NCI-H1436 (cell line): Measurements from ENCODE around the gene DISC1.

Source experiments
- DNase-seq: peaks from one replicate; lab custom pipeline; 2025; lab: John Stamatoyannopoulos, UW

The DISC1 gene

DNA sequence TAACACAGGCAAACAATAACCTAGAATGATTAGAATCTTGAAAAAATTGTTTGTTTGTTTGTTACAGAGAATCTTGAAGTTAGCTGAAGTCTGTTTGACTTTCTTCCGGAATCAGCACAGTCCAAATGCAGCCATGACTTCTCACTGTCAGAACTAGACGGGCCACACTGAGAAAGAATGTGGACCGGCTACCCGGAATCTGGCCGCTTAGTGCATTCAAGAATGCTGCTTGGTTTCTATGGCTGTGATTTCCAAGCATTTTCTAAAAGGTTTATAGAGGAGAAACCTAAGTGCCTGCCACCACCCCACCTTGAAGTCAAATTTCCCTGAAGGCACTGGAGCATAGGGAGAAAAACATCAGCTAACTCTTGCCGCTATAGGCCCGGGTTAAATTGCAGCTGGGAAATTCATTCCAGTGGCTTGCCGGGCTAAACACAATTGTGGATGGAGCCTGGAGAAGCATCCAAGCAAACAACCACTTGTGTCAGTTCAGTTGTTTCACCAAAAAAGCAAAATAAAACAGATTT lies 231.1 kb downstream of the DISC1 start:
- DNase-seq: no peak

DNA sequence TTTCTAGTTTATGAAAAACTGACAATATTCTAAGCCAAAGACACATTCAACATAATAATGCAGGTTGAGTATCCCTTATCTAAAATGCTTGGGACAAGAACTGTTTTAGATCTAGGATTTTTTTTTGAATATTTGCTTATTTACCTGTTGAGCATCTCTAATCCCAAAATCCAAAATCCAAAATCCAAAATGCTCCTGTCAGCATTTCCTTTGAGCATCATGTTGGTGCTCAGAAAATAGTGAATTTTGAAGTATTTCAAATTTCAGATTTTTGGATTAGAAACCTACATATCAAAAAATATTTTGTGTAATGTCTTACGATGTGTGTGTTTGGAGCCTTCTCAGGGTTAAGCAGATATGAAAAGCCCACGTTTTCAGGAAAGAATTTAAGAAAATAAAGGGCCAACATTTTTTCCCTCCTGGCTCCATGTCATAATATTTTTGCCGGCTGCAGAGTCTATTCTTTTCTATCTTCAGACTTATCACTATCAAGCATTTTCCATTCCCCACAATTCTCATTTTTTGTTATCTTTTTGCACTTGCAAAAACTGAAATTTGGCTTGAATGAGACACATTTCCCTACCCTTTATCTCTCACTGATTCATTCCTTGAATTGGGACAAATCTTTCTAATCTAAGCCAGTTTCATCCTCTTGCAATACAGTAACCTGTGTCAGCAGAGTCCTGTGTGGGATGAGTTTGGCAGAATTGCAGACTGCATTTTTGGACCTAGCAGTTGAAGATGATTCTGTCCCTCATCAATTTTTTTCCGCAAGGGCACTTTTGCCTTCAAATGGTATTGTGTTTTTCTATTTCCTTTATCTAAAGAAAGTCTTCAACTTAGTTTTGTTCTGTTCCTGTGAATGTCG lies 233.9 kb downstream of the DISC1 start:
- DNase-seq: no peak

DNA sequence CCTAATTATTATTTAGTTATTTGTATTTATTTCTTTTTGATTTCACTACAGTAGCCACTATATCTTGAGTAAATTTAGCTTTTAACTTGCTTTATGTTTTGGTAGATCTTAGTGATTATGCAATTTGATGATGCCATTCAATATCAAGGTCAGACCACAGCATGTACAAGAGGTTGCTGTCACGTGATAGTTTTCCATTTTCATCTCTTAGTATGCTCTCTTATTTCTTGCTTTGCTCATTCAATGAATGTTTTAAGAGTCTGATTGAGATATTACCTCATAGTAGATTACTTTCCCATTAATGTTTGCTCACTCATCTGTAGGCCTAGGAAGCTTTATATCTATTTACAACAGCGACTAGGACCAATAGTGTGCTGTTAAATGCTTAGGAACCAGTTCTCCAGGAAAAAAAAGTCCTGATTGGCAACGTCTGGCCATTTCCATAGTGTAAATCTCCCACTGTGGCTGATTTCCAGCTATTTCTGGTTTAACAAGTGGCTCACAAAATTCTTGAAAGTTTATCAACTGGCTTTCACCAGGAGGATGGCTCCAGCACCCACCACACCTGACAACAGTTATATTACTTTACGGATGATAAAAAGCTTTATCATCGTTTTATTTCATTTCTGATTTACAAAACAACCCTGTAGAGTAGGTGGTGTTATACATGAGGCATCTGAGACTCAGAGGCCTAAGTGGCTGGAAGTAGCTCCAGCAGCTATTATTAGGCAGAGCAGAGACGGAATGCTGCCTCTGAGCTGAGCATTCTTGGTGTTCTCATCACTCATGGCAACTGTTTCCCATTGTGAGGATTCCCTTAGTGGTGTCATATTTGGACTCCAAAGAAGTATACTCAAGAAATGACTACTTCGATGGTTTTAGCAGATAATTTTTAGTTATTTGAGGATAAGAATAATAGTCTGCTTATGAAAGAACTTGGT lies 235.2 kb downstream of the DISC1 start:
- no peak for DNase-seq

DNA sequence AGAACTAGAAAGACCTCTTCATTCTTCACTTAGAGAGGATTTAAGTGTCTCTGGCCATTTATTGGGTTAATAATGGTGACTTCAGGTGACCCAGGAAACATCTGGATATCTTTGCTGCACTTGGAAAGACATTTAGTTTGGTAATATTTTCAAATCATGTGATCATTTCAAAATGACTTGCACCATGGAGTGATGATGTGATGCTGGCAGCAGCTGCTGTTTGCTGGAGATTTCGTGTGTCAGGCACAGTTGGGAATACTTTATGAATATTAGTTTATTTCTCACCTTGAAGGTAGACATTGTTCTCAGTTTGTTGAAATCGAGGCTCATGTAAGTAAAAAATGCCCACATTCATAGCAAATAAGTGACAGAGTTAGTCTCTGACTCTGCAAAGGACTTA lies 236.0 kb downstream of the DISC1 start:
- DNase-seq: no peak

DNA sequence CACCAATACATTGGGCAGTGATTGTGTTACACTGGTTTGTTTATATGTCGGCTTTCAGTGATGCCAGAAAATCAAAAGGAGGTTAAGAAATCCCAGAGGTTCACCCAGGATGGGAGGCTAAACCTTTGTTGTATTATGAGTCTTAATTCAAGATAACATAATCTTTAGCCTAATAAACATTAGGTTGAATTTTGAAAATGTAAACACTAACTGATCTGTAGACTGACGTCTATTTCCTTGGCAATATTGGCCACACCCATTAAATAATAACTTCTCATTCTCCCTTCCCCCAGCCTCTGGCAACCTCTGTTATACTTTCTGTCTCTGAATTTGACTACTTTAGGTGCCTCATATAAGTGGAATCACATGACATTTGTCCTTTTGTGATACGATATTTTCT lies 238.7 kb downstream of the DISC1 start:
- DNase-seq: no peak

DNA sequence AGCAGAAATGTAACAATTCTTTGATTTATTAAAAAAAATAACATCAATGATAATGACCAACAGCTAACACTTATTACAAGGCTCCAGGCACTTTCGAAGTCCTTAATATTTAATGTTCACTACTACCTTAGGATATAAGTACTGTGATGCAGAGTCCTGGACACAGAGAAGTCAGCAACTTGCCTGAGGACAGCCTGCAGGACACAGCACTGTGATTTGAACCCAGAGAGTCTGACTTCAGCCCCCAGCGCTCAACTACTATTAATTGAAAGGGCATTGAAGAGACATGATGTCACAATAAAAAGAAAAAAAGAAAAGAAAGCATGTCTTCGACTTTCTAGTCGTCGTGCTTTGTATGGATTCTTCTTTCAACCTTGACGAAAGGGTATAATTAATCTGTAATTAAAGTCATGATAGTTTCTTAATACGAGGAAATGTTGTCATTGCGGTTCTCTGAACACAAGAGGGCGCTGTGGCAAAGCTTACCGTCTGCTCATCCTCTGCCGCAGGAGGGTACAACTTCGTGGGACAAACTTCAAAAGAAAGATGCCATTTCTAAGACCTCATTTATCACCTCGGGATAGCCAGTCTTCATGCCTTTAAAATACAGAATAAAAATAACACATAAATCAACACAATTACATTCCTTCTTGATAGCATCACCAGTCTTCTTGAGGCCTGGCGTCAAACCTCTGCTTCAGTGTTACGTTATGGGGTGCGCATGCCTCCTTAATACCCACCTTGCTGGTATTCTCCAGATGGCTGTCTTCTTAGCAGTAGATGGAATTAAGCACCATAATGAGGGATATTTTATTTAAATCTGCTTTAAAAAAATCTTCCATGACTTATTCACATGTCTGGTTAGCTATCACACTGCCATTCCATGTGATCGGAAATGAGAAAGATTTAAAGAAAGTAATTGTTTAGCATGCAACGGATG lies 240.1 kb downstream of the DISC1 start:
- DNase-seq: peak; percentile 51

DNA sequence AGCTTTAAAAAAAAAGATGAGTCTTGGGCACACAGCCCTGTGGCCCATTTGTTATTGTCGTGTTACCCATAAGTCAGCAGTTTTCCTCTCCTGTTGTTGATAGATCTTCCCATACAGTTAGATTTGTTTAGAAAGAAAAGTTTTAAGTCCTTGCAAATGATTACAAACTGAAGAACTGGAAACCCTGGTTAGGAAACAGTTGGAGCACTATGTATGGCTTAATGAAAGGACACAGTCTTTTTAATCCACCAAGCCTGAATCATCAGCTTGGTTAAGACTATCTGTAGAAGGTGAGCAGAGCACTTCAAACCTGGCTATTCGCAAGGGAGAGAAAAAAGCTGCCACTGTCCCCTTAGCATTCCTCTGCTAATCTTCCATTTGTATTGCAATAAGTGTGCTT lies 241.0 kb downstream of the DISC1 start:
- DNase-seq: no peak

DNA sequence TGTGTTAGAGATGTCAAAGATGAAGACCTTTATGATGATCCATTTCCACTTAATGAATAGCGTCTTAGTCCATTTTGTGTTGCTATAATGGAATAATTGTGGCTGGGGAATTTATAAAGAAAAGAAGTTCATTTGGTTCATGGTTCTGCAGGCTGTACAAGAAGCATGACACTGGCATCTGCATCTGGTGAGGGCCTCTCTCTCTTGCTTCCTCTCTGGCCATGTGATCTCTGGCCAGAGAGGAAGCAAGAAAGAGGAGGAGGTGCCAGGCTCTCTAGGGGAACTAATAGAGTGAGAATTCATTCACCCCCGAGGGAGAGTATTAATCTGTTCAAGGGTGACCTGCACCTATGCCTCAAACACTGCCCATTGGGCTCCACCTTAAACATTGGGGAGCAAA lies 242.8 kb downstream of the DISC1 start:
- DNase-seq: no peak

DNA sequence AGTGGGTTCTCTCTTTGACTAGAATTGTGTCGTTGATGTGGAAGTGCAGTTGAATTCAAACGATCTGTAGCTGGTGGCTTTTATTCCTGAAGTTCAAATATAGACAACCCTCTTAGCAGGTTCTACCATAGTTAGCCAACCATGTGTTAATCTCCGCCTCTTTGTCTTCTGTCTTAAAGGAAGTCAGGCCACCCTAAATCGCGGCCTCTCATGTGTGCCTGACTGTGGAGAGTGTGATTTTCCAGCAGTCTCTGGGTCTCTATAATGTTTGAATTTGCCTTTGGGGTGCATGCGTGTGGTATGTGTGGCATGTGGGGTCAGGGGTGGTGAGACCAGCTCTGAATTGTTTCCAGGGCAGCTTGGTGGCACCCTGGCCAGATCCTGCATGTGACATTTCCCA lies 244.9 kb downstream of the DISC1 start:
- DNase-seq: no peak

DNA sequence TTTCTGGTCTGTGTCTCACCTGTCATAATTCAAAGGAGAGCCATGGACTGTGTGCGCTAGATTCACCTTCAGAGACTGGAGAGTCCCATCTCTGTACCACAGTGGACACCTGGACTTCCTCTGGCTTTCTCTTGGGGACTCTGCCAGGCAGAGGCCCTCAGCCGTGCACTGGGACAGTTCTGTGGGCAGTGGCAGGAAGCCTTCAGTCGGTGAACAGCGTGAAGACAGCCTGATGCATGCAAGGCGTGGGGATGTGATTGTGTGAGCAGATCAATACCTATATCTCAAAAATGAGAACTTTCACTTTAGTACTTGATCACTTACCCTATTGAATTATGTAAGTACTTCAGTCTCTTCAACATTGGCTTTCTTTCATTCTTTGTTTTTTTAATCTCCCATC lies 245.3 kb downstream of the DISC1 start:
- DNase-seq: no peak

DNA sequence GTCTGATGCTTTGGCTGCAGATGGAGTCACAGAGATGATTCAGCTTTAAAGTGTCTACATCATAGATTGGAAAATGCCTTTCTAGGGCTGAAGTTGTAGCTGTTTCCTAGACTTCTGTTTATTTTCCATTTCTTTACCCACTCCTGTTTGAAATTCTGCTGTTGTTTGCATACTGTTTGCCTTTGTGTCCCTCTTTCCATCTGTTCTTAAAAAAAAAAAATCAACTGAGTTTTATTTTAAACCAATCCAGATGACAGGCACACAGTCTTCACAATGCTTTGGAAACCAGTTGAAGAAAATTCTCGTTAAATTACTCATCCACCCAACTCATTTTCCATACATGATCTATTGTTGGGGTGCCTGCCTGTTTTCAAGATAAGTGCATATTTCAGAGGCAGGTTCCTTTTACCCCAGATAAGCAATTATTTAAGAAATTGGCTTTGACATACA lies 245.9 kb downstream of the DISC1 start:
- no peak for DNase-seq

DNA sequence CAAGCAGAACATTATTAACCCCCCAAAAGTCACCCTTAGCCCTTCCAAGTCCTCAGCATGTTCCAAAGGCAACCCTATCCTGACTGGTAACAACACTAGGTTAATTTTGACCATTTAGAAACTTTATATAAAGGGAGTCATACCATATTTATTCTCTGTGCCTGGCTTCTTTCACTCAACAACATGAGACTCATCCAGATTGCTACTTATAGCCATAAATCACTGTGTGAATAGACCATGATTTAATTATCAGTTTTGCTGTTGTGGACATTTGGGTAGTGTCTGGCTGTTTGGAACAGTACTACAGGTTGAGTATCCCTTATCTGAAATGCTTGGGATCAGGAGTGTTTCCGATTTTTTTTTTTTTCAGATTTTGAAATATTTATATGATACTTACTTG lies 252.1 kb downstream of the DISC1 start:
- DNase-seq: no peak

DNA sequence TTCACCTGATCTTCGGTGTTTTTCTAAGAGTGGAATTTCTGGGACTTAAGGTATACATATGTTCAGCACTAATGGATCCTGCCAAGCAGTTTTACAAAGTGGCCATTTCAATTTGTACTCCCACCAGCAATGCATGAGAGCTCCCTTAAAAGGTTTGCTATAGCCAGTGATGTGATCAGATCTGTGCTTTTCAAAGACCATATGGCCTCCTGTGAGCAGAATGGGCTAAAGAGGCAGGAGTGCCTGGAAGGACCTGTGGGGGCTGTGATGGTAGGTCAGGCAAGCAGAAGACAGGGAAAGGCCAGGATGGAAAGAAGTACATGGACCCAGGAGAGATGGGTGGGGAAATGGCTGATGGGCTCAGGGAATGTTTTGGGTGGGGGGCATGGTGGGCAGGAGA lies 252.7 kb downstream of the DISC1 start:
- no peak for DNase-seq

DNA sequence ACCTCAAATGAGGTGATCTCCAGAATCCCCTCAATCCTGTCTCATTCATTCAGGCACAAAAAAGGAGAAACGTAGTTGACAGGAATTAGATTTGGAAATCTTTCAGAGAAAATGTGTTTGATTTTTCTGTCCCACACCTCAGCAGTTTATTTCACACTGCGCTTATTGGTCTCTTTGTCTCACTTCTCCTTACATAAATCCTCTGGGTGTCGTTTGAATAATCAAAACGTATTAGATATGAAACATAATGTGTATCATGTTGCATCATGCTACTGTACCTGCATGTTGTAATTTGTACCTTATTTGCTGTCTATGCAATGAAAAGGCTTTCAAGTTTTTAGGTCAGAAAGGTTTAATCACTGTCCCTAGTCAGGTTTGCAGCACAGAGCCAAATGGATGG lies 255.7 kb downstream of the DISC1 start:
- no peak for DNase-seq

DNA sequence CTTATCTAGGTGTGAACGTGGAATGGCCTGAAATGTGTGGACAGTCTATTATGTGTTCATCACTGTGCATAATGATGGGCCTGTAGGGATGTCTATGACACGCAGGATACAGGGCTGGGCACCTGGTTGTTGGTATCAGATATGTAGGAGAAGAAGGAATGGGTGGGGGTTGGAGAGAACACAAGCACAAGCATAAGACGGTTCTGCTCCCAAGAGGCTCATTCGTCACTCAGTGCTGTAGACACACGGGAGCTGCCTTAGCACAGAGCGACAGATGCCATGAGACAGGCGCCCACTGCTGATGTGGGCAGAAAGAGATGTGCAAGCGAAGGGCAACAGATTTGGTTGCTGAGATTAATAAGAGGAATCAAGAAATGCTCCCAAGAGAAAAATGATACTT lies 256.2 kb downstream of the DISC1 start:
- DNase-seq: no peak

DNA sequence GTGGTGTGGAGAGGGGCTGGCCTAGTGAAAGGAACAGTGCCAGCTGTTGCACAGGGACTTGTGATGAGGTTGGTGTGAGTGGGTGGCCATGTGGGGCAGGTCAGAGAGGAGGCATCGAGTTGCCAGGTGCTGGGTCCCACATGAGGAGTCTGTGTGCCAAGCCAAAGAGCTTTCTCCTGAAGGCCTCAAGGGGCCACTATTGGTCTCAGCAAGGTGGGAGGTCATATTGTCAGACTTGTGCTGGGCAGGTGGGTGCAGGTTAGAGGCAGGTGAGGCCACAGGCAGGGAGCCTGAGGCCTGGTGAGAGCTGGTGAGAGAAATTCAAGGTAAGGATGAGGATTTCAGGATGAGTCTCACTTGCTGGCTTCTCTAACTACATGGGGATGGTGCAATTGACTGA lies 256.8 kb downstream of the DISC1 start:
- no peak for DNase-seq

DNA sequence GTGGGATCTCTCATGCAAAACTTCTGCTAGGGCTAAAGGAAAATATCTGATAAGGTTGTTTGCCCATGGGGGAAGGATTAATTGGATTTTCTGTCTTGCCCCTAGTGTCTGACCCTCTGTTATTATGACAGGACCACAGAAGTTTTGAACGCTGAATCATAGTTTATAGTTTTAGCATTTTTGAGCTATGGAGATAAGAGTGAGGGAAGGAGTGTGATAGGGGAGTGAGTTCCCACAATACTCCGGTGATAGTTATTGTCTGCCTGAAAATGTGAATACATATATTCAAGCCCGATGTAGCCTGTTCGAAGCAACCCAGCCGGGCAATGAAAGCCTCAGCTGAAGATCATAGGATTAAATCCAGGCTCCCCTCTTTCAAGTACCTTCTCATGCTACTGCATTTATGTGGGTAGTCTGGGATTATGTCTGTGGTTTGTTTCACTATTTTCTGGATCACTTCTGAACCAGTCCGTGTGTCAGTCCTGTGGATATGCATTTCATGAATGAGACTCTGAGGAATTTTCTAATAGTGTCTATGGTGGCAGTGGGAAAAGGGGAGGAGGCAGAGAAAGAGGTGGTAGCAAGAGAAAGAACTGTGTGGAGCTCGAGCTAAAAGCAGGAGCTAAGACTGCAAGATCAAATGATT lies 258.7 kb downstream of the DISC1 start:
- DNase-seq: no peak

DNA sequence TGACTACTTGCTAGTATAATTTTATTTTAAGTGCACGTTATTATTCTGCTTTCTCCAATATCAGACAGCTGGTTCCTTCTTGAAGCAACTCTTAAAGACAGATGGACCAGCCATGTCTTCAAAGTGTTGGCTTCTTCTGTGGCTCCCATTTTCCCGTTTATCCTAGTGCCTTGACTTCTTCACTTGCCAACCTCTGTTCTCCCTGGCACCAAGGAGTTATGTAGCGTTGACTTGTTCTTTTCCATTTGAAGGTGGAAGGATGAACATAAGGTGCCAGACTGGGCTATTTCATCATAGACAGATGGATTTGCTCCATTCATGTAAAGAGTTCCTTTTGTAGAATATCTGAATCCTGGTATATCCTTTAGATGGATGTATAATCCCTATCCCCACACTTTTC lies 260.6 kb downstream of the DISC1 start:
- DNase-seq: no peak

DNA sequence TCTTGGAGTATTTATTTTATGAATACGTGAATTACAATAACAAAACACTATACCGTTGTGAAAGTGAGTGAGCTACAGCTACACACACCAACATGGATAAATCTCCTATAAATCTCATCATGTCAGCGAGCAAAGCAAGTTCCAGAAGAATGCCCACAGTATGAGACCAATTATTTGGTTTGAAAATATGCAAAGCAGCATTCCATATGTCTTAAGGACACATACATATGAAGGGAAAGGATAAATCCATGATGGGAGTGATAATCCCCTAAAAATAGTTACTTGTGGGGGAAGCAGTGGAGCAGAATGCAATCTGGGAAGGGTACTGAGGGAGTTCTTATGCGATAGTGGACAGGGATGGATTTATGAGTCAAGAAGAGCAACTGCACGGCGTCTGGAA lies 261.3 kb downstream of the DISC1 start:
- no peak for DNase-seq

DNA sequence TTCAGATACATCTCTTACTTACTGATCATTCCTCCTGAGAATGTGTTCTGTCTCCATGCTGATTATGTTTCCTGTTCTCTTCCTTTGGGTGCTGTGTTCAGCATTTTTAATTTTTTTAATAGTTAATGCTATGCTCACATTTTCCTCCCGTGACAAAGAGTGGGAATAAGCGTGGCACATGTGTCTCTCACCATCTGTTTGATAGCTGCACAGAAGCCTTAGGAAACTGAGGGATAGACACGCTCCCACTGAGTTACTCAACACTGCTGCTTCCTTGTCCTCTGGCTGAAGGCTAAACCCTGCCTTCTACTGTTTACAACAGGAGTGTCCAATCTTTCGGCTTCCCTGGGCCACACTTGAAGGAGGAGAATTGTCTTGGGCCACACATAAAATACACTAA lies 264.2 kb downstream of the DISC1 start:
- no peak for DNase-seq

DNA sequence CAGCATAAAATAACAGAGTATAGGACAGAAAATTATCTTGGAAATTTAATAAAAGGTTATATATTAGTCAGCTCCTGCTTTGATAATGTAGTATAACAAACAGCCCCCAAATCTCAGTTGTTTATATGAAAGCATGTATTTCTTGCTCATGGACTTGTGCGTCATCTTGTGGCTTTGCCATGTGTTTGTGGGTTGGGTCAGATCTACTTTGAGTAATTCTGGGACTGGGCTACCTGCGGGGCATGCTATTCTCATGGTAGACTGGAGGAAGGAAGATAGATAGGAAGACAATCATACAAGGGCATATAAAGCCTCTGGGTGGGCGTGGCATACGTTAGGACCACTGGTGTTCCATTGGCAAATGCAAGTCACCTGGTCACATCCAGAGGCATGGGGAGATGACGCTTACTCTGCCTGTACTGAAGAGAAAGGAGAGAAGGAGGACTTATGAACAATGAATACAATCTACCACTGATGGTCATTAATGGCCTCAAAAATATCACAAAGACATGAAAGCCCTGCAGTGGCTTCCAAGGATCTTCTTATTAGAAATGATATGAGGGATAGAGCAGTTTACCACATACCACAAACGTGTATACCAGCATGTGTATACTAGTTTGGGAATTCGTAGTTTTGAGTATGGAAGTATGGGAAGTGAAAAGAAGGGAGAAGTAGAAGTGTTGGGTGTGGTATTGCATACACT lies 267.0 kb downstream of the DISC1 start:
- DNase-seq: no peak
